Esophagus squamous epithelium (tissue), 5 donors: Measurements from ENCODE around the gene TMCO1. TPM values are rescaled to one million over a fixed set of nuclear protein-coding genes. Genes with fewer than 3 reads are reported as not detected.
"Not testable (repeated sequence)": the region's sequence is repeated elsewhere in the genome, so short reads cannot be mapped to it uniquely, and the experiment has no call there.

ENCODE experiments used
- DNase-seq: peaks from one replicate; lab custom pipeline; 2025; lab: John Stamatoyannopoulos, UW
- H3K27ac ChIP-seq, 4 donors: fragments of 200-600 bp; sonication (generic); one replicate each; pipeline ENCODE4 v1.5.1; 2016 to 2019; ENCODE audit warnings: mild to moderate bottlenecking in 1 of 4
- H3K27me3 ChIP-seq, 4 donors: fragments of 200-600 bp; sonication (generic); 1 replicate in 3 of 4; 2 replicates in 1 of 4; pipeline versions ENCODE4 v1.5.1 to v1.6.0; 2017 to 2021; ENCODE audit warnings: antibody characterized with exemption in 1 of 4
- H3K36me3 ChIP-seq, 3 donors: fragments of 200-600 bp; sonication (generic); one replicate each; pipeline ENCODE4 v1.5.1; 2016 to 2019
- H3K4me1 ChIP-seq, 3 donors: fragments of 200-600 bp; sonication (generic); one replicate each; pipeline ENCODE4 v1.5.1; 2017 to 2019
- H3K4me3 ChIP-seq, 4 donors: fragments of 200-600 bp; sonication (generic); 1 replicate in 3 of 4; 2 replicates in 1 of 4; pipeline ENCODE4 v1.5.1; 2016 to 2019; ENCODE audit warnings: mild to moderate bottlenecking in 2 of 4, moderate library complexity in 1 of 4
- H3K9me3 ChIP-seq, 3 donors: fragments of 200-600 bp; sonication (generic); one replicate each; pipeline ENCODE4 v1.5.1; 2016 to 2019
- CTCF ChIP-seq, 6 experiments: fragments of 450-650 bp in 4 of 6; fragments of 200-600 bp in 2 of 6; sonication (generic) in 2 of 6; IDR thresholded peaks; one replicate each; pipeline ENCODE4 v1.5.1; 2016 to 2019; ENCODE audit warnings: antibody characterized with exemption in 6 of 6, mild to moderate bottlenecking in 4 of 6, moderate library complexity in 4 of 6
- POLR2A ChIP-seq, 4 donors: fragments of 450-650 bp; IDR thresholded peaks; one replicate each; pipeline ENCODE4 v1.6.1; 2017; ENCODE audit warnings: antibody characterized with exemption in 4 of 4, mild to moderate bottlenecking in 4 of 4, moderate library complexity in 3 of 4
- WGBS, 2 donors: methylation state at CpG; one replicate each; pipeline ENCODE4 v1.1.5; 2018; 5-methylcytosine and 5-hydroxymethylcytosine counted together
- intact Hi-C: fragments of 100-400 bp; cut with DNase I; formaldehyde crosslinking; loops from one replicate; pipeline ENCODE4 v1.15.0; 2022
- total RNA-seq, 4 donors: library from RNA; depleted of rRNA; stranded (reverse); fragments of >200 nt; gene quantifications; one replicate each; pipeline ENCODE4 v1.1.0, GENCODE V29; 2016
- donor health status: DM: yes; HTN: yes; CAD: no.

Gene TMCO1
- total RNA-seq, 4 donors from 2014 or later, result 41.4 to 79.1 (median 50.9) TPM

GRCh38 chr1:165799387-165799786, 30.7 kb upstream of the TMCO1 start:
- Histone ChIP-seq H3K27me3 (peaks cover 0 to 13% (median 0%) of the 10 kb centered on the region in 4 donors), H3K27ac (no peak overlapping the region), H3K36me3 (no peaks in the 10 kb centered on the region), H3K9me3 (peaks cover 0 to 3% (median 0%) of the 10 kb centered on the region in 3 donors), H3K4me1 (no peaks in the 10 kb centered on the region), H3K4me3 (no peak overlapping the region)
- intact Hi-C loops, result no loop called here
- TF ChIP-seq CTCF (IDR thresholded peaks at IDR 0.05) (no peak), POLR2A (IDR thresholded peaks at IDR 0.05) (no peak)
- no peak for DNase-seq

GRCh38 chr1:165795894-165796293, 27.2 kb upstream of the TMCO1 start:
- peaks cover 0 to 3% (median 0%) of the 10 kb centered on the region in 3 donors for H3K9me3 ChIP-seq
- H3K27ac ChIP-seq, result no peak overlapping the region
- intact Hi-C loops, result no loop called here
- H3K27me3 ChIP-seq, result peaks cover 0 to 13% (median 0%) of the 10 kb centered on the region in 4 donors
- DNase-seq, result no peak
- no peaks in the 10 kb centered on the region for H3K36me3 ChIP-seq
- no peaks in the 10 kb centered on the region for H3K4me1 ChIP-seq
- H3K4me3 ChIP-seq, result no peak overlapping the region
- TF ChIP-seq POLR2A (IDR thresholded peaks at IDR 0.05) (no peak), CTCF (IDR thresholded peaks at IDR 0.05) (no peak)
- WGBS, 2 donors, result 61 to 80% methylated on average over 2 of the region's 2 CpGs

- no peak overlapping the region for H3K27ac ChIP-seq
- TF ChIP-seq CTCF (IDR thresholded peaks at IDR 0.05) (no peak), POLR2A (IDR thresholded peaks at IDR 0.05) (no peak)
- H3K27me3 ChIP-seq, result peaks cover 0 to 13% (median 0%) of the 10 kb centered on the region in 4 donors
- no peaks in the 10 kb centered on the region for H3K4me1 ChIP-seq
- H3K4me3 ChIP-seq, result no peak overlapping the region
- 45 to 59% methylated on average over 2 of the region's 2 CpGs for WGBS, 2 donors
- no peaks in the 10 kb centered on the region for H3K36me3 ChIP-seq
- intact Hi-C loops, result no loop called here
- H3K9me3 ChIP-seq, result no peaks in the 10 kb centered on the region
- no peak for DNase-seq
Measured at GRCh38 chr1:165793951-165794350, 25.3 kb upstream of the TMCO1 start.

- 96 to 100% methylated on average over 1 of the region's 1 CpG for WGBS, 2 donors
- Histone ChIP-seq H3K4me1 (no peaks in the 10 kb centered on the region), H3K4me3 (no peak overlapping the region), H3K27me3 (no peaks in the 10 kb centered on the region), H3K27ac (no peak overlapping the region), H3K9me3 (peaks cover 0 to 6% (median 0%) of the 10 kb centered on the region in 3 donors), H3K36me3 (no peaks in the 10 kb centered on the region)
- TF ChIP-seq CTCF (IDR thresholded peaks at IDR 0.05), result no peak
- no peak for TF ChIP-seq POLR2A (IDR thresholded peaks at IDR 0.05)
- no peak for DNase-seq
- intact Hi-C loops, result no loop called here
Measured at GRCh38 chr1:165787741-165788140, 19.1 kb upstream of the TMCO1 start.

GRCh38 chr1:165783519-165783918, 14.9 kb upstream of the TMCO1 start:
- H3K9me3 ChIP-seq, H3K27me3 ChIP-seq, intact Hi-C loops, H3K36me3 ChIP-seq, H3K27ac ChIP-seq, DNase-seq, H3K4me1 ChIP-seq, H3K4me3 ChIP-seq: not testable (repeated sequence)
- WGBS, 2 donors, result 80 to 86% methylated on average over 1 to 7 of the region's 11 CpGs

GRCh38 chr1:165778197-165778596, 9.5 kb upstream of the TMCO1 start:
- H3K4me3 ChIP-seq, H3K36me3 ChIP-seq, intact Hi-C loops, DNase-seq, H3K4me1 ChIP-seq, H3K9me3 ChIP-seq, H3K27me3 ChIP-seq, H3K27ac ChIP-seq: not testable (repeated sequence)
- WGBS, 2 donors, result no CpG with 5 or more reads among the region's 3 CpGs
